Stimulated activated CD8-positive, alpha-beta memory T cell treated with anti-CD3 and anti-CD28 coated beads, Interleukin-15, amount 100 ng/mL, for 4 hours (primary cell): Measurements from ENCODE around the gene STAG2.

Experiments used
- DNase-seq, 2 donors: peaks; one replicate each; pipeline ENCODE4 v3.0.0-alpha.2; 2020; ENCODE audit warnings: low read depth in 2 of 2

Gene STAG2

DNA sequence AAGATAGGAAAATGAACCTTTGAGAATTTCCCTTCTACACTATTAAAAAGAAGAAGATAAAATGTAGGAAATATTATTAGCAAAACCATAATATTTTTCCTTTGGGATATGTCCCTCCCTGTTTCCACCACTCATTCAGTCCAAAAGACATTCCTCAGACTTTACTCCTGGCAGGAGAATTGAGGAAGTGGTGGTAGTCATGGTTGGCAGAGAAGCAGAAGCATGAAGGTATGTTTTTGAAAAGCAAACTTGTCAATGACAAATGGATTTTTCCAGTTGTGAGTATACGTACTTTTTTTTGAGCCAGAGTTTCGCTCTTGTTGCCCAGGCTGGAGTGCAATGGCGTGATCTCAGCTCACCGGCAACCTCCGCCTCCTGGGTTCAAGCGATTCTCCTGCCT lies 13.7 kb downstream of the STAG2 start:
- no peak for DNase-seq

DNA sequence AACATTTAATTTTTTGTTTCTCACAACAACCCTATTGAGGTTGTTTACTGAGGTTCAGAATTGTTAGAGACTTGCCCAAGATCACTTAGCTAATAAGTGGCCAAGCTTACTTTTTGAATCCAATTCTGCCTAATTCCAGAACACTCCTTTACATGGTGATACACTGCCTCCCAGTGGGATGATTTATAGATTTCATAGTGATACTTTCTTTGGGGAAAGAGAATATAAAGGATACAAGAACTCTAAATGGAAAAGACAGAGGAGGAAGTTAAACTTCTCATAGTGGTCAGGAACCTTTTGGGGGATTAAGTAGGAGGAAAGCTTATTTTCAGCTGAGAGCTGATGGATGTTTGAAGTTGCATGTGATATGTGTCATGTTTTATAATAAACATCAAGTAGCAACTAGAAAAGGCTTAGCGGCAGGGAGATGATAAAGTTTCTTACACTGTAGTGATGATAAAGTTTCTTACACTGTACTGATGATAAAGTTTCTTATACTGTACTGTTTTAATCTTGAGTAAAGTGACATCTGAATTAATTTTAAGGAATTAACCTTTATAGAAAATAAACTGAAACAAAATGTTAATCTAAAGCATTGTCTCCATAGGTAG lies 15.3 kb downstream of the STAG2 start:
- no peak for DNase-seq

DNA sequence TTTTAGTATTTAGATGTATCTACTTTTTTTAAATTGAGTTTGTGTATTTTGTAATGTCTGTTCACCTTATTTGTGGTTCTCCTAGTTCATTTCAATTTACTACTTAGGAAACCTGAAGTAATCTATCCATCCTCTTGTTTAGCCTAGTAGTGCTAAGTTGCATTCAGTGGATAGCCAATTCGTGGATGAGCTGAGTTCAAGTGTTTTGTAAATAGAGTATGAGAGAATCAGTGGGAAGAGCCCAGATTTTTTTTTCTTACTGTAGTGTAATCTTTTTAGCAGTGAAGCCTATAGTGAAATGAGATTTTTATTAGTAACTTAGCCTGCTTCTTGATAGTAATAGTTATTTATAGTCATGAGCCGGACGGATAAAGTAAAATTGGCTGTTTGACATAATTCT lies 21.7 kb downstream of the STAG2 start:
- no peak for DNase-seq

DNA sequence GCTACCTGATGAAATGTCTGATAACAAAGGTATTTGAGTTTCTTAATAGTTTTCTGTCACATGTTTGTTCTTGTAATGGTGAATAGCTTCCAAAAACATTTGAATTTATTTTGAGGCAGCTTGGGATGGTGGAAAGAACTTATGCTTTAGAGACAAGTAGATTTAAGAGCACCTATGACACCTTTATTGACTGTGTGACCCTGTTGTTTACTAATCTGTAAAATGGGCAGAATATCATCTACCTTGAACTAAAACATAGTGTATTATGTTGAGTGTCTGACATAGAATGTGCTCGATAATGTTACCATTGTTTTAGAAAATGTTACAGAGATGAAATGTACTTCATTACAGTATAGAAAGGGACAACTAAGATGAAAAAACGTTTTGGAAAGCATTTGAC lies 24.9 kb downstream of the STAG2 start:
- DNase-seq: no peak

DNA sequence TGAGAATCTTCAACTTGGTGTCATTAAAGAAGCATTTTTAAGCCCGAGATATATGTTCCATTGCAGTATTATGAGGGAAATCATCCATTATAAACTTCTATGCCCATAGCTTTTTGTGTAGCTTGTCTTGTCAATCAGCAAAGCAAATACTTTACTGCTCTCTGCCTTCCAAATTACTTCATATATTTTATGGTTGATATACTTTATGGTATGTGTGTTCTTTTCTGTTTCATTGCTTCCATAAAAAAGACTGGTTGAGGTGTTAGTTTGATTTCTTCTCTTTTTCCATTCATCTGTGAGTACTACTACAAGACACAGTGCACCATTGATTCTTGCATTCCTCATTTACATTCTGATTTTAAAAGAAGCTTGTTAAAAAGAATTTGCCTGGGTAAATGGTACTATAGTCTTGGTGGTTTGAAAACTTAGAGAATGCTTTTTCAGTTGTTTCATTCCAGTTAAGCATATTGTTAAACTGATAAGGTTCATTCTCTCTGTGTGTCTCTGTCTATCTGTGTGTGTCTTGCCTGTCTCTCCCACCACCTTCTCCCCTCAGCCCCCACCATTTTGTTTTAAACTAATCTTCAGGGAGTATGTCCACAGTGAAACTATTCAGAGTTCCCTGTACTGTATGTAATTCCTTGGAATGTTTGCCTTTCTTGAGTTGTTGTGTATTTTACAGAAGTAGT lies 27.1 kb downstream of the STAG2 start:
- DNase-seq: no peak

DNA sequence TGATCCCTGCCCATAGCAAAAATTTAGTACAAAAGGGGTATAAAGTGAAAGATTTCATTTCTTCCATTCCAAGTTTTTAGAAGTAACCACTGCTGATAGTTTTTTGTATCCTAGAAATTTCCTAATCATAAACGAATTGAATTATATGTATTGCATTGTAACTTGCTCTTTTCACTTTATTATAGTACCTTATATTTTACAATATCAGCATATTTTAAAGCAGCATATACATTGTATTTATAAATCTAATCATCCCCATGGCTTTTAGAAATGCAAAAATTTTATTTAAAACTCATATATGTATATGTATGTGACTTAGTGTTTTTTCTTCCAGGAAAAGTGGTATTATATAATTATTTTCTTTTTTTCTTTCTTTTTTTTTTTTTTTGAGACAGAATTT lies 27.7 kb downstream of the STAG2 start:
- no peak for DNase-seq

DNA sequence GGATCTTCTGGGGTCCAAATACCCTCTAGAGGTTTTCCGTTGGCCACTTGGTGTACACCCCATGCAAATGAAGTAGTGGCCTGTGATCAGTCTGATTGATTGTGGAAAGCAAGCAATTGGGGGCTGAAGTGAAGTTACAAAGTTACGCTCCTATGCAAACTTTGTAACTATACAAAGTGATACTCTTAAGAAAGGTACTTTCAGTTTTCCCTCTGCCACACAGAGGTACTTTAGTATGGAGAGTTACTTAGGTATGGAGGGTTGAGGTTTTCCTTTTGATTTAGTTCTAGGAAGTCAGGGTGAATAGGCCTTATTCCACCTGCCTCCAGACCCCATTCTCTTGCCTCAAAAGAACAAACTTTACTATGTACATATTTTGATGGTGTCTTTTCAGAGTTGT lies 28.7 kb downstream of the STAG2 start:
- no peak for DNase-seq

DNA sequence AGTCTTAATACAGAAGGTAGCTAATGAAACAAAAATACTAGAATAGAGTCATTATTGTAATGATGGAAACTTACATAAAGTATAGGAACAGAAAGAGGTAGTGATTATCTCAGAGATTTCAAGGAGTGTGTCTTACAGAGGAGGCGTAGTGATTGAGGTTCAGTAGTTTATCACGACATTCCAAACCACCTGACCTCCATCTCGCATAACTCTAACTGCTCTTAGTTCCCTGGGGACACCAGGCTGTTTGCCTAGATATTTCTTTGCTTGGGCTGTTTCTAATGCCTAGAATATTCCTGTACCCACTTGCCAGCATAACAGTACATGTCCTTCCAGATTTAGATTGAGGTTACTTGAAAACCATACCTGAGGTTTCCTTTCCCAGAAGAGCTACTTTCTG lies 29.1 kb downstream of the STAG2 start:
- DNase-seq: no peak

DNA sequence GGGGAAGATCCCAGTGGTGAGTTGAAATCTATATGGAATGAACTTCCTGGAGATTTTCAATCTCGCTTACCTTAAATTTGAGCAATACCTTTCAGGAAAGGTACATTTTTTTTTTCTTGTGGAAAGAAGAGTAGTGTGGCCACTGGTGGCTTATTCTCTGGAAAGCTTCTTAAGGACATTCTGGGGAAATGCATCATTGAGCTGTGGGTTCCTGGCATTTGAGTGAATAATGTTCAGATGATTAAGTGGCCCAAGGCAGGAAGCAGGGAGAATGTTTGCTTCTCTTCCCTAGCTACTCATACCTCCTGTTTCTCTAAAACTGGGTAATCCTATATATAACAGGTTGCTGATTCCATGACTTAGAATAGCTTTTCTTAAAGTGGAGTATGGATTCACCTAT lies 31.8 kb downstream of the STAG2 start:
- DNase-seq: no peak

DNA sequence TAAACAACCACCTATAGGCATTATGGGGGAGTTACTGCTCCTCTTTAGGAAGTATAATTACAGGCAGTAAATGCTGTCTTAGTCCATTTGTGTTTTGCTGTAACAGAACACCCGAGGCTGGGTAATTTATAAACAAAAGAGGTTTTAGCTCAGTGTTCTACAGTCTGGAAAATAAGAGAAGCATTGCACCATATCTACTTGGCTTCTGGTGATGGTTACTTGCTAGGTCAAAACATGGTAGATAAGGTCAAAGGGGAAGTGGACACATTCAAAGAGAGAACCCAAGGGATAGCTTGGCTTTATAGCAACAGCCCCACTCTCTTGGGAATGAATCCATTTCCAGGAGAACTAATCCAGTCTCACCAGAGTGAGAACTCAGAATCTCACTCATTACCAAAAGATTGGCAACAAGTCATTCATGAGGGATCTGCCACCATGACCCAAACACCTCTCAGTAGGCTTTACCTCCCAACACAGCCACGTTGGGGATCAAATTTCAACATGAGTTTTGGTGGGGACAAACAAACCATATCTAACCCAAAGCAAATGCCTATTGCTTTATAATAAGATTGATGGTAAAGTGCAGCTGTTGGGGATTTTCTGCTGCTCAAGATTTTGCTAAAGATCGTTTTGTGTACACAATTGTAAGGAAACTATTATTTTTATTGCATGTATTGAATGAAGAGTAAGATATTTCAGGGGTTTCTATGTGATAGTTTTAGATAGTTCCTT lies 32.6 kb downstream of the STAG2 start:
- no peak for DNase-seq

DNA sequence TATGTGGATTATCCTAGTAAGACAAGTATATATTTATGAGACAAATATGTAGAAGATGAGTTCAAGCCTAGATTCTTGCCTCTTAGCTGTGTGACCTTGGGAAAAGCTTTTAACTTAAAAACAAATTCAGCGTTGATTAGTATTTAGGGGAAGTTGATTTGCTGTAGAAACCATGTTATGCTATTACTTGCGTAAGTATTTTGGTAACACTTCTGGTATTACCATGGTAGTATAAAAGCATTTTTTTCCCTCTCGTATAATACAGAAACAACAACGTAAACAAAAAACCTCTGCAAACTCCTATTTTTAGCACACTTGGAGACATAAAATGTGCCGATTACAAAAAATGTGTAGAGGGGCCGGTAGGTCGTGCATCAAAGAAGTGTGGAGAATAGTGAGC lies 33.2 kb downstream of the STAG2 start:
- no peak for DNase-seq

DNA sequence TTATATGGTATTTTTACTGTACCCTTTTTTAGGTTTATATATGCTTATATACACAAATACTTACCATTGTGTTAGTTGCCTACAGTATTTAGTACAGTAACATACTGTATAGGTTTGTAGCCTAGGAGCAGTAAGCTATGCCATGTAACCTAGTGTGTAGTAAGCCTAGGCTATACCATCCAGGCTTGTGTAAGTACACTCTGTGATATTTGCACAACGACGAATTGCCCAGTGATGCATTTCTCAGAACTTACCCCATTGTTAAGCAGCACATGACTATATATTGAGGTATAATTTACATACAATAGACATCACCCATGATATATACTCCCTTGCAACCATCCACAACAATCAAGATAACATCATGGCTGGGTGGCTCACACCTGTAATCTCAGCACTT lies 40.1 kb downstream of the STAG2 start:
- DNase-seq: no peak

DNA sequence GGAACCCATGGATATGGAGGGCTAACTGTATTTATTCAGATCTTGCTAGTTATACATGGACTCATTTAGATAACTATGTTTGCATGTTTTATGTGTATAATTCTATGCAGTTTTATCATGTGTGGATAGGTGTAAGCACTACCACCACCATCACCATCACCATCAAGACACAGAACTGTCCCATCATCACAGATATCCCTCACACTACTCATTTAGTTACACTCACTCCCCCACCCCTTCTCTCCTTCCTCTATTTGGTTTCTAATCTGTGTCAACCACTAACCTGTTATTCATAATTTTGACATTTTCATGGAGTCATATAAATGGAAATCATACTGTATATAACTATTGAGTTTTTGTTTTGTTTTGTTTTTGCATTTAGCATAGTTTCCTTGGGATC lies 43.7 kb downstream of the STAG2 start:
- no peak for DNase-seq

DNA sequence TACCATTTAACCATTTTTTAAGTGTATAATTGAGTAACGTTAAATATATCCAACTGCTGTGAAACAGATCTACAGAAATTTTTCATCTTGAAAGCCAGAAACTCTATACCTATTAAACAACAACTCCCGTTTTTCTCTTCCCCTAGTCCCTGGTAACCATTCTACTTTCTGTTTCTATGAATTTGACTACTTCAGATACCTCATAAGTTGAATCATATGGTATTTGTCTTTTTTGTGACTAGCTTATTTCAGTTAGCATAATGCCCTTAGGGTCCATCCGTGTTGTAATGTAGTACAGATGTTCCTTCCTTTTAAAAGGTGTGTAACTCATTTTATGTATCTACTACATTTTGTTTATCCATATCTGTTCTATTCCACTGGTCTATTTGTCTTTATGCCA lies 48.7 kb downstream of the STAG2 start:
- DNase-seq: no peak

DNA sequence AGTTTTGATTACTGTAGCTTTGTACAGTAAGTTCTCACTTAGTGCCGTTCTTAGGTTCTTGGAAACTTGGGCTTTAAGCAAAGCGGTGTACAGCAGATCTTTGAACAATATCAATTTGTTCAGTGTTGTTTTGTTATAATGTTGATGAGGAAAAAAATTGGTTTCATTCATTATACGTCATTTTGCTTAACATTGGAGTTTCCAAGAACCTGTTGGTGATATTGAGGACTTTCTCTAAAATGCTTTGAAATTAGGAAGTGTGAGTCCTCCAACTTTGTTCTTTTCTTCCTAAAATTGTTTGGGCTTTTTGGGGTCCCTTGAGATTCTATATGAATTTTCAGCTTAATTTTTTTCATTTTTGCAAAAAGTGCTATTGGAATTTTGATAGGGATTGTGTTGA lies 49.1 kb downstream of the STAG2 start:
- no peak for DNase-seq

DNA sequence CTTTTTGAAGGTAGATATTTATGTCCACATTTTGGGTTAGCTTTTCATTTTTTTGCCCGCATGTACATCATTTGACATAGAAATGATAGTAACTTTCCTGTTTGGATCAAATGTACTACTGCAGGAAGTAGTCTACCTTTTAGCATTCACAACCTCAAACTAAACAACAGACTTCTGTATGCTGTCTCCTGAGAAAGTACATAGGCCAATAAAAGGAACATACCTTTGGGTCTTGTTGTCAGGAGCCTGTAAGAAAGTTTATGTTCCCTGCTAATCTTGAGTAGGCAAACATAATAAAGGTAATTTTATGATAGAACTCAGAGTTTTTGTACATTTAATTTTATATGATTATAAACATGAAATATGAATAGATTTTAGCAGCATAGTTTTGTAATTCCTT lies 54.2 kb downstream of the STAG2 start:
- DNase-seq: no peak

DNA sequence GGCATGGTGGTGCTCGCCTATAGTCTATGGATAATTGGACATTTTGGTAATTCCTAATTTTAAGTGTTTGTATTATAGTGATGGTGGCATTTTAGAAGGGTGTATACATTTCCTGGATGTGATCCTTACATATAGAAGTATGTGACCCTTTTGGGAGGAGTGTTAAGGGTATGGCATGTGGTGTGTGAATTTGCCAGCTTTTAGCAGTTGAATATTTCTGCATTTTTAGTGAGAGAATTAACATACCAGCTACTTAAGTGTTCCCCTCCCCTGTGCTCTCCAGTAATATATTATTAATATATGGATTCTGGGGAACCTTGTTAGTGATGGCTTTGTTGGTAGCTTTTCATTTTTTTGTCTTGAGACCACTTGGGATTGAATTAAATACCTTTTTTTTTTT lies 55.3 kb downstream of the STAG2 start:
- DNase-seq: no peak

DNA sequence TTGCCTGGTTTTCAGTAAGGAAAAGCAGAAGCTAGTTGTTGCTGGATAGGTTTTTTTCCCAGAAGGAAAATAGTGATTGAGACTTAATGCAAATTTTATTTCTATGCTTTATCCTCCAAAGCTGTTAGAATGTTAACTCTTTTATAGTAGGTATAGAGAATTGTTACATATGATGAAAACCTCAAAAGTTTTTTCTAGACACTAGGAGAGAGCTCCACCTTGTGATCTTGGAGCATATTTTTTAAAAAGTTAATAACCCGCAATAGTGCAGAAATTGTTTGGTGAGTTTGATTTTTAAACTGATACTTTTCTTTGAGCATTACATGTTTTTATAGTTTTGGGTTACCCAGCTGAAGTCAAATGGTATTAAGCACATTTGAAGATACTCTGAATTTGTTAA lies 56.5 kb downstream of the STAG2 start:
- DNase-seq: no peak

DNA sequence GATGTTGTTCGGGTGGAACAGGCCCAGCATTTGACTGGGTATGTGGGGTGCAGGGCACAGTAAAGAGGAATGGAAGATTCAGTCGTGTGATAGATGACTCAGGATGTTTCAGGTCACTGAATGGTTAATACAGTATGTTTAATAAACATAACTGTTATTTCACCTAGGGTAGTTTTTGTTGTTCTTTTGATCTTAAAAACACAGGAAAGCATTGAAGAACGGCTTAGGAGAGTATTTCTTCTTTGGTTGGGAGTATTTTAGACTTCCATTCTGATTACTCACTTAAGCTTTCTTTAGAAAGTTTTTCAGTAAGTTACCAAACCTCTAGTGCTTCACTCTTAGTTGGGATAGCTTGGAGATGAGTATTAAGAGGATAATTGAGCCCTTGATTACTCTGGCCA lies 62.3 kb downstream of the STAG2 start:
- no peak for DNase-seq

DNA sequence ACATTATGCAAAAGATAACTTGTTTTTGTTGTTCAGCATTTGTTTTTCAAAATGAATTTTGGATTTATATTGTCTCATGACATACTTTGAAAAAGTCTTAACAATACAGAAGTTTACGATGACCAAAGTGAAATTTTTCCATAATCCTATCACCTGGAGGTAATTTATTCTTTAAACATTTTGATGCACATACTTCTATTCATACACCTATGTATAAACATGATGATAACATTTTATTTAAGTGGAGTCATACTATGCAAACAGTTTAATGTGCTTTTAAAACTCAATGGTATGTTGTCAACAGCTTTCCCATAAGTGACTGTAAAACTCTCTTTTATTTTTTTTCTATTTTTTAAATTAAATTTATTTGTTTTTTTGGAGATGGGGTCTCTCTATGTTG lies 65.0 kb downstream of the STAG2 start:
- DNase-seq: no peak

DNA sequence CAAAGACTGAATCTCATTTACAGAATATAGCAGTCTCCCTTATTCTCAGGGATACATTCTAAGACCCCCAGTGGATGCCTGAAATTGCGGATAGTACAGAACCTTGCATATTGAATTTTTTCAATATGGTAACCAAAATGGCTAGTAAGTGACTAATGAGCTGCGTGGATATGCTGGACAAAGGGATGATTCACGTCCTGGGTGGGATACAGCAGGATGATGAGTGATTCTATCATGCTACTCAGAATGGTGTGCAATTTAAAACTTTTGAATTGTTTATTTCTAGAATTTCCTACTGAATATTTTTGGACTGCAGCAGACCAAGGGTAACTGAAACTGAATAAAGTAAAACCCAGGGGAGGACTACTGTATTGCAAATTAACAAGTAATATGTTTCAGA lies 66.7 kb downstream of the STAG2 start:
- DNase-seq: no peak

DNA sequence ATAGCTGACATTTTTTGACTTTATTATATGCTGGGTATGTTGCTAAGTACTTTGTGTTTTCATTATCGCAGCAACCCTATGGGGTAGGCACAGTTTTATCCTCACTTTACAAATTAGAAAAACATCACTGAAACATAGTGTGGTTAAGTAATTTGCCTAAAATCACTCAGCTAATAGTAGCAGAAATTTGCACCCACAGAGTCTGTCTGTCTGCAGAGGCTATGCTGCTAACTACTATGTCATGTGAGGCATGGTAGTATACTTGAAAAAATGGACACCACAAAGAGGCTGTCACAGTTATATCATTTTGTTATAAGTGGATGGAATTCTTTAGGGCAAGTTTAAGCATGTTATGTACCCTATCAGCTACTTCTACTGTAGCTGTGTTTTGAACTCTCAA lies 69.0 kb downstream of the STAG2 start:
- DNase-seq: no peak

DNA sequence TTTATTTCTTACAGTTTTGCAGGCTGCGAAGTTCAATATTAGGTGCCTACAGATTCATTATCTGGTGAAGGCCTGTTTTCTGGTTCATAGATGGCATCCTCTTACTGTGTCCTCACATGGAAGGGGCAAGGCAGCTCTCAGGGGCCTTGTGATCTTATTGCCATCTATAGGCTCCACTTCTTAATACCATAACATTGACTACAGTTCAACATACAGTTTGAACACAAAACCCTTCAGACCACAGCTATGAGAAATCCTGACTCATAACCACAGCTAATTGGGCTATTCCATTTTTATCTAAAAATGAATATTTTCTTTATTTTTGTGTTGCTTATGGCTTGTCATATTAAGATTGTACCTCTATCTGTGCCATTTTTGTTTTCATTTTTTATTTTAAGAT lies 72.3 kb downstream of the STAG2 start:
- no peak for DNase-seq
